Endothelial cell of umbilical vein (primary cell): Measurements from ENCODE around the gene MEIG1. TPM values are rescaled to one million over a fixed set of nuclear protein-coding genes. Genes with fewer than 3 reads are reported as not detected.
"Not testable (repeated sequence)": the region's sequence is repeated elsewhere in the genome, so short reads cannot be mapped to it uniquely, and the experiment has no call there.

ENCODE experiments used
- BruUV-seq: library from RNA; stranded (reverse); fragments of 400-500 nt; replicated peaks from 2 replicates; lab custom pipeline; 2021; lab: Mats Ljungman, UMichigan
- CTCF ChIA-PET: fragments of 300-600, 350-600 bp; sonication (Branson Sonifier 250); formaldehyde crosslinking; loops from one replicate; lab custom pipeline; 2021; ENCODE audit warnings: antibody characterized with exemption, inconsistent platforms; lab: Charles Lee
- POLR2A ChIA-PET: fragments of 300-600, 350-600 bp; sonication (Branson Sonifier 250); formaldehyde crosslinking; loops from one replicate; lab custom pipeline; 2021; ENCODE audit warnings: antibody characterized with exemption, inconsistent platforms; lab: Charles Lee
- DNase-seq: peaks from one replicate; pipeline ENCODE4 v3.0.0-alpha.2; 2011; ENCODE audit warnings: low read depth, low spot score
- FAIRE-seq: peaks from 2 replicates; lab custom pipeline; 2011; peaks lifted over from hg19 to GRCh38; lab: Jason Lieb, UNC
- H2AFZ ChIP-seq: 2 replicates; pipeline ENCODE4 v1.6.0; 2012; ENCODE audit warnings: low read depth, low read length, control low read depth, inconsistent platforms
- H3K27ac ChIP-seq: 2 replicates; pipeline ENCODE4 v1.5.1; 2011; ENCODE audit warnings: low read depth, mild to moderate bottlenecking, control low read depth, low read length, moderate library complexity; ENCODE audit not compliant: insufficient read depth
- H3K27me3 ChIP-seq, 2 experiments: 2 replicates each; pipeline versions ENCODE4 v1.6.0 to v1.6.1; 2011; ENCODE audit warnings: low read length in 2 of 2, mixed read lengths in 1 of 2; ENCODE audit not compliant: control insufficient read depth in 2 of 2, insufficient read depth in 2 of 2
- H3K36me3 ChIP-seq, 2 experiments: 2 replicates in 1 of 2; 3 replicates in 1 of 2; pipeline ENCODE4 v1.5.1; 2011; ENCODE audit warnings: low read length in 2 of 2, mild to moderate bottlenecking in 1 of 2, moderate library complexity in 1 of 2; ENCODE audit not compliant: control insufficient read depth in 2 of 2, insufficient read depth in 2 of 2; ENCODE audit errors: extremely low read depth in 1 of 2
- H3K4me1 ChIP-seq: 3 replicates; pipeline ENCODE4 v1.5.1; 2011; ENCODE audit warnings: mild to moderate bottlenecking, low read length; ENCODE audit not compliant: control insufficient read depth, insufficient read depth; ENCODE audit errors: extremely low read depth
- H3K4me2 ChIP-seq: 2 replicates; pipeline ENCODE4 v1.6.1; 2011; ENCODE audit warnings: low read length, control low read depth, mixed read lengths; ENCODE audit not compliant: insufficient read depth
- H3K4me3 ChIP-seq, 3 experiments: fragments of 200-600 bp in 1 of 3; sonication (generic), shearing (Covaris generic) in 1 of 3; replicated peaks in 1 of 3; 2 replicates each; pipeline ENCODE4 v1.5.1; 2011 to 2016; ENCODE audit warnings: control low read depth in 3 of 3, low read length in 3 of 3, mild to moderate bottlenecking in 2 of 3, inconsistent platforms in 1 of 3, low read depth in 1 of 3, moderate library complexity in 1 of 3; ENCODE audit not compliant: insufficient read depth in 1 of 3
- H3K79me2 ChIP-seq: 2 replicates; pipeline ENCODE4 v1.6.0; 2012; ENCODE audit warnings: low read length, inconsistent platforms; ENCODE audit not compliant: control insufficient read depth, insufficient read depth
- H3K9ac ChIP-seq: replicated peaks from 2 replicates; pipeline ENCODE3; 2011; ENCODE audit warnings: low read length, control low read depth; ENCODE audit not compliant: insufficient read depth; ENCODE audit errors: extremely low read depth
- H3K9me1 ChIP-seq: replicated peaks from 3 replicates; pipeline ENCODE4 v1.6.0; 2011; ENCODE audit warnings: mild to moderate bottlenecking, low read length; ENCODE audit not compliant: control insufficient read depth, insufficient read depth; ENCODE audit errors: extremely low read depth
- H3K9me3 ChIP-seq: replicated peaks from 2 replicates; pipeline ENCODE4 v1.5.1; 2012; ENCODE audit warnings: low read length, inconsistent platforms; ENCODE audit not compliant: control insufficient read depth, insufficient read depth
- H4K20me1 ChIP-seq: replicated peaks from 2 replicates; pipeline ENCODE3; 2011; ENCODE audit warnings: mild to moderate bottlenecking, low read length; ENCODE audit not compliant: control insufficient read depth, insufficient read depth; ENCODE audit errors: extremely low read depth
- CTCF ChIP-seq, 2 donors: IDR thresholded peaks; 1 replicate in 1 of 2; 2 replicates in 1 of 2; pipeline ENCODE4 v1.5.1; 2011; ENCODE audit warnings: low read length in 2 of 2, mild to moderate bottlenecking in 2 of 2, moderate library complexity in 2 of 2, control low read depth in 1 of 2, inconsistent platforms in 1 of 2, low read depth in 1 of 2; ENCODE audit not compliant: insufficient read depth in 1 of 2; ENCODE audit errors: extremely low read depth in 1 of 2
- dilution Hi-C: fragments of 300-500 bp; cut with MboI; formaldehyde crosslinking; loops from one replicate; pipeline ENCODE4 v1.15.0; 2019; ENCODE audit warnings: low sequenced_read_pairs; ENCODE audit not compliant: extremely low pct_ligation_motif_present
- intact Hi-C: fragments of 100-400 bp; cut with micrococcal nuclease; formaldehyde crosslinking; loops from one replicate; pipeline ENCODE4 v1.10.0; 2022
- polyA plus RNA-seq, 4 experiments: library from polyadenylated mRNA; depleted of rRNA in 3 of 4; stranded (reverse) in 3 of 4; unstranded in 1 of 4; fragments of >200 nt; gene quantifications; 2 replicates each; pipeline versions ENCODE4 v1.2.1 to v1.2.3, GENCODE V29; 2011 to 2012; ENCODE audit warnings: missing spikeins in 1 of 4
- total RNA-seq: library from RNA; stranded (reverse); gene quantifications from 2 replicates; pipeline ENCODE4 v1.2.3, GENCODE V29; 2021

The MEIG1 gene
- total and polyA plus RNA-seq, 2 donors (not counting 3 experiments of a cell fraction or from before 2014, with no cell fraction given) = 0.23 TPM; not detected in 1

- FAIRE-seq, H3K9ac ChIP-seq, H2AFZ ChIP-seq: not testable (repeated sequence)
Measured at GRCh38 chr10:14989552-14989951, 30.4 kb downstream of the MEIG1 start.

GRCh38 chr10:14991035-14991749 is 32.0 kb downstream of the MEIG1 start:
- H3K4me3 ChIP-seq, H3K9me1 ChIP-seq, H3K36me3 ChIP-seq, H3K27me3 ChIP-seq, H3K9ac ChIP-seq, POLR2A ChIA-PET, H3K27ac ChIP-seq, H3K4me1 ChIP-seq, H3K4me2 ChIP-seq, BruUV-seq, intact Hi-C loops, H2AFZ ChIP-seq, FAIRE-seq, H3K79me2 ChIP-seq, dilution Hi-C loops, H3K9me3 ChIP-seq, H4K20me1 ChIP-seq: not testable (repeated sequence)
- CTCF ChIA-PET = interaction anchor here (0.7 to 1.4 kb wide), 4 partner anchors 38 to 115 kb away, joined by 3 to 6 read pairs (median 4); partner anchors contain the start of gene DCLRE1C
- peak; percentile 47 for DNase-seq
- peak in 1 of 2 donors; percentile 20 for TF ChIP-seq CTCF (IDR thresholded peaks at IDR 0.05; ENCODE audit: extremely low read depth in 1 of 2, insufficient read depth in 1 of 2, low read depth in 1 of 2, low read length in 2 of 2)

More at GRCh38 chr10:14989552-14989951, 30.4 kb downstream of the MEIG1 start:
- intact Hi-C loops, H3K27me3 ChIP-seq, H4K20me1 ChIP-seq, DNase-seq, H3K36me3 ChIP-seq, CTCF ChIA-PET, H3K4me1 ChIP-seq, H3K79me2 ChIP-seq, dilution Hi-C loops, BruUV-seq, H3K4me2 ChIP-seq, H3K9me1 ChIP-seq, H3K27ac ChIP-seq, H3K9me3 ChIP-seq, POLR2A ChIA-PET, H3K4me3 ChIP-seq: not testable (repeated sequence)

GRCh38 chr10:14992336-14992735 is 33.1 kb downstream of the MEIG1 start:
- H3K79me2 ChIP-seq, dilution Hi-C loops, H3K27me3 ChIP-seq, H3K9ac ChIP-seq, H2AFZ ChIP-seq, H3K9me3 ChIP-seq, H3K4me1 ChIP-seq, H3K4me3 ChIP-seq, H4K20me1 ChIP-seq, H3K27ac ChIP-seq, intact Hi-C loops, DNase-seq, FAIRE-seq, H3K9me1 ChIP-seq, H3K4me2 ChIP-seq, H3K36me3 ChIP-seq, POLR2A ChIA-PET, BruUV-seq: not testable (repeated sequence)
- CTCF ChIA-PET = interaction anchor here (1.1 kb wide), 1 partner anchor 102 kb away, joined by 4 read pairs; no protein-coding TSS in a partner anchor
